ENCODE results near the gene ESYT2. TPM values are rescaled to one million over a fixed set of nuclear protein-coding genes. Genes with fewer than 3 reads are reported as not detected.
A peak's percentile ranks its signal among the peaks of the same experiment; 100 is the strongest.

ESYT2 gene
- total RNA-seq, 1 experiment from 2014 or later = 59.4 TPM

DNA sequence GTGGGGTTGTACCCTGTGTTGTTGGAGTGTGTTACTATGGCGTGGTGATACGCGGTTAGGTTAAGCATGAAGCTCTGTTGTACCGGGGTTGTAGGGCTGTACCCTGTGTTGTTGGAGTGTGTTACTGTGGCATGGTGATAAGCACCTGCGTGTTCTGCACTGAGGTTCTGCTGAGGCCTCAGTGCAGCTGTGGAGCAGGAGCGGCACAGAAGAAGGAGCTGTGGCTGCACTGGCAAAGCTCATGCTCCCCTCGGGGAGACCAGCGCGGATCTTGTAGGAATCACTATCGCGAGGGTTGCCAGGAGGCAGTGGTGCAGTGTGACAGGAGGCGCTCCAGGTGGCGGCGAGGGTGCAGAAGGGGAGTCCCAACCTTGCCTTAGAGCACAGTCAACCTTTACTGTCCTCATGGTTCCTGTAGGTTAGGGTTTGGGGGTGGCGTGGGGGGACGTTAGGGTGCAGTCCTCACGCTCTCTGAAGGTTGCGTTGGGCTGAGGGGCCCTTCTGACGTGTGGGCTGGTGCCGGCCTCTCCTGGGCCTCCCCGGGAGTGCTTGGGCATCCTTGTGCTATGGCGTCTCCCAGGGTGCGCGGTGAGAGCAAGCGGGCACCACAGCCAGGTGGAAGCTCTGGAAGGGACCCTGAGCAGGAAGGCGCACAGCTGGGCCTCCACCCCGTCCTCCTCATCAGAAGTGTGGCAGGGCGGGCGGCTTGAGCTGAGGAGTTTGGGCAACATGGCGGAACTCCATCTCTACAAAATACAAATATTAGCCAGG is 38.1 kb upstream of the ESYT2 start:
- Histone ChIP-seq H3K4me1 (peaks cover 14% of the 10 kb centered on the region), H3K4me3 (ENCODE audit: low read depth, low read length) (no peak overlapping the region), H3K9me3 (no peaks in the 10 kb centered on the region; the same call in 1 of the 2 replicates), H3K27me3 (replicated peaks; ENCODE audit: control insufficient read depth, insufficient read depth, low read length) (no peaks in the 10 kb centered on the region), H3K36me3 (ENCODE audit: control insufficient read depth, insufficient read depth, low read length) (no peaks in the 10 kb centered on the region; the same call in none of the 2 replicates)
- Mint-ChIP-seq H3K36me3 (ENCODE audit: insufficient read depth, unreplicated experiment) (peaks cover 19% of the 10 kb centered on the region), H3K4me3 (ENCODE audit: unreplicated experiment) (no peak overlapping the region), H3K4me1 (ENCODE audit: low read depth, unreplicated experiment) (peaks cover 17% of the 10 kb centered on the region), H3K27ac (ENCODE audit: unreplicated experiment) (no peak overlapping the region), H3K9me3 (ENCODE audit: unreplicated experiment) (no peaks in the 10 kb centered on the region), H3K27me3 (ENCODE audit: insufficient read depth, unreplicated experiment) (no peaks in the 10 kb centered on the region)
- POLR2A ChIA-PET = no interaction called here
- CTCF ChIA-PET = no interaction called here
- TF ChIP-seq CTCF (IDR thresholded peaks at IDR 0.05; ENCODE audit: insufficient read depth in 1 of 2, low read depth in 1 of 2, low read length in 1 of 2, severe bottlenecking in 1 of 2, unreplicated experiment in 1 of 2) = no peak
- no peak for DNase-seq
- BruUV-seq (replicated peaks) = no TSS peak
- intact Hi-C loops (cut with micrococcal nuclease; ENCODE audit: unreplicated experiment) = loop anchor here (10.0 kb wide), 1 partner anchor 163 kb away; the partner anchor contains the start of gene NCAPG2

GRCh38 chr7:158865977-158866376 is 36.7 kb upstream of the ESYT2 start:
- H3K4me3 Mint-ChIP-seq (ENCODE audit: unreplicated experiment) = peak overlapping the region; percentile 16

More at GRCh38 chr7:158865977-158866376, 36.7 kb upstream of the ESYT2 start:
- no peaks in the 10 kb centered on the region for H3K27me3 ChIP-seq (replicated peaks; ENCODE audit: control insufficient read depth, insufficient read depth, low read length)
- H3K36me3 ChIP-seq (ENCODE audit: control insufficient read depth, insufficient read depth, low read length) = no peaks in the 10 kb centered on the region; the same call in 1 of the 2 replicates
- peaks cover 14% of the 10 kb centered on the region for H3K4me1 ChIP-seq
- H3K9me3 Mint-ChIP-seq (ENCODE audit: unreplicated experiment) = no peaks in the 10 kb centered on the region
- peak overlapping the region; percentile 45 for H3K27ac Mint-ChIP-seq (ENCODE audit: unreplicated experiment)
- no peak overlapping the region for H3K4me3 ChIP-seq (ENCODE audit: low read depth, low read length)
- intact Hi-C loops (cut with micrococcal nuclease; ENCODE audit: unreplicated experiment) = loop anchor here (2.0 to 10.0 kb wide), 2 partner anchors 47 to 161 kb away; partner anchors contain the start of gene NCAPG2
- peaks cover 17% of the 10 kb centered on the region for H3K4me1 Mint-ChIP-seq (ENCODE audit: low read depth, unreplicated experiment)
- TF ChIP-seq CTCF (IDR thresholded peaks at IDR 0.05; ENCODE audit: insufficient read depth in 1 of 2, low read depth in 1 of 2, low read length in 1 of 2, severe bottlenecking in 1 of 2, unreplicated experiment in 1 of 2) = no peak
- no TSS peak for BruUV-seq (replicated peaks)
- no peak for DNase-seq
- H3K9me3 ChIP-seq = no peaks in the 10 kb centered on the region; the same call in 1 of the 2 replicates
- H3K27me3 Mint-ChIP-seq (ENCODE audit: insufficient read depth, unreplicated experiment) = no peaks in the 10 kb centered on the region
- CTCF ChIA-PET = no interaction called here
- H3K36me3 Mint-ChIP-seq (ENCODE audit: insufficient read depth, unreplicated experiment) = peaks cover 19% of the 10 kb centered on the region
- POLR2A ChIA-PET = no interaction called here

Data from Caco-2 (cell line).